LNCaP clone FGC (cell line): Measurements from ENCODE around the gene LGALS8.

Source experiments
- DNase-seq: peaks from one replicate; pipeline ENCODE4 v3.0.0-alpha.2; 2011; ENCODE audit warnings: low read depth
- H3K4me3 ChIP-seq: 2 replicates; pipeline ENCODE4 v1.5.1; 2011; ENCODE audit warnings: mild to moderate bottlenecking, low read depth, low read length, control low read depth
- CTCF ChIP-seq: IDR thresholded peaks from 2 replicates; pipeline ENCODE4 v1.5.1; 2012; ENCODE audit warnings: mild to moderate bottlenecking; ENCODE audit not compliant: control insufficient read depth, insufficient read depth; ENCODE audit errors: extremely low read depth

LGALS8 gene

GRCh38 chr1:236589531-236589930 lies 65.7 kb downstream of the LGALS8 start:
- TF ChIP-seq CTCF, result no peak
- no peak for DNase-seq
- no peak overlapping the region for H3K4me3 ChIP-seq

GRCh38 chr1:236590553-236591150 lies 66.9 kb downstream of the LGALS8 start:
- H3K4me3 ChIP-seq, result no peak overlapping the region
- DNase-seq, result no peak
- no peak for TF ChIP-seq CTCF

DNA sequence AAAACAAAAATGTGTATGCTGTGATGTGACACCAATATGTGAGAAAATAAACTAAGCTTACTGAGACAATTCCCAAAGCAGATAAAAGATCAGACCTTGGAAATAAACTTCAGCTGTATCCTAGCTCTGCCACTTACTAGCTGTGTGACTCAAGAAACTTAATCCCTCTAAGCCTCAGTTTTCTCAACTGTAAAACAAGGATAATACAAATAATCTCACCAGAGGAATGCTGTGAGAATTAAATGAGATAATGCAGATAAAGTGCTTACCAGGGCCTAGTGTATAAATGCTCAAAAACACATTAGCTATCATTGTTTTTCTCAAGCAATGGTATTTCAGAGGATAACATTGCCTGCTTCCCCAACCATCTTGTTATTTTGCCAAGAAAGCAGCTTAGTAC lies 78.4 kb downstream of the LGALS8 start:
- H3K4me3 ChIP-seq, result no peak overlapping the region
- no peak for TF ChIP-seq CTCF
- DNase-seq, result no peak
